ENCODE data around the gene PATZ1. TPM values are rescaled to one million over a fixed set of nuclear protein-coding genes. Genes with fewer than 3 reads are reported as not detected.

PATZ1 gene
- total and polyA plus RNA-seq, 2 of the 8 experiments (the other 6 are each of a cell fraction or from before 2014, with no cell fraction given): 62.1 to 70.9 TPM

DNA sequence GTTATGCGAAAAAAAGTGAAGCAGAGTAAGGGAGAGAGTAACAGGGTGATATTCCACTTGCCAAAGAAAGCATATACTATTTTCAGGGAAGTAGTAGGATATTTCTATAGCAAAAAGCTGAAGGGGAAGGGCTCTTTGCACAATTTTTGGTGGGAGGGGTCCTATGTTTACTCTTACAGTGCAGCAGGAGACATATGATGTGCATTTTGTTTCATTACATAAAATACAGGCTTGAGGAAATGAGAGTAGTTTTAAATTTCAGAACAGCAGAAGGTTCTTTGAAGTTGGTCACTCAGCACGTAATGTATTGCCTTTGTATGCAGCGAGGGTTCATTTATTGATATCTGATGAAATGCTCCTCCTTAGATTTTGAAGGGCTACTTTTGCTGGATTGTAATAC is 50.8 kb downstream of the PATZ1 start:
- no peak overlapping the region for H4K5ac ChIP-seq (ENCODE audit: insufficient read length, low read depth, low read length)
- DNase-seq (ENCODE audit: low read depth in 1 of 2, low spot score in 2 of 2) (no peak), FAIRE-seq (no peak)
- no peaks in the 10 kb centered on the region for H3K79me2 ChIP-seq (ENCODE audit: control insufficient read depth in 1 of 2, insufficient read depth in 2 of 2, low read length in 2 of 2)
- no peak overlapping the region for H2AFZ ChIP-seq (ENCODE audit: low read length)
- no peak overlapping the region for H3K23ac ChIP-seq (ENCODE audit: insufficient read length)
- H4K20me1 ChIP-seq (replicated peaks in 1 of 2; ENCODE audit: control insufficient read depth in 1 of 2, insufficient read depth in 2 of 2, low read length in 2 of 2): no peaks in the 10 kb centered on the region
- no peak overlapping the region for H2BK12ac ChIP-seq (ENCODE audit: low read depth, low read length)
- no peak overlapping the region for H3K27ac ChIP-seq (ENCODE audit: low read depth, low read length)
- H3K18ac ChIP-seq (ENCODE audit: extremely low read depth, low read length): no peak overlapping the region
- H3K23me2 ChIP-seq (ENCODE audit: low read depth, low read length): peaks cover 7% of the 10 kb centered on the region
- peaks cover 0 to 14% (median 5%) of the 10 kb centered on the region in 4 experiments; a peak in 4 of 7 replicates for H3K4me1 ChIP-seq (replicated peaks in 1 of 4; ENCODE audit: control insufficient read depth in 3 of 4, insufficient read depth in 4 of 4, low read length in 3 of 4)
- no peak overlapping the region for H3K14ac ChIP-seq (ENCODE audit: insufficient read length)
- H4K8ac ChIP-seq (ENCODE audit: extremely low read depth, insufficient read depth, low read length): no peak overlapping the region
- ChIA-PET POLR2A (ENCODE audit: partially characterized antibody) (no interaction called here), CTCF (ENCODE audit: partially characterized antibody) (interaction anchor here (1.2 to 2.2 kb wide), 2 partner anchors 12 to 38 kb away, joined by 3 to 8 read pairs; no protein-coding TSS in a partner anchor)
- no peak overlapping the region for H3K4me2 ChIP-seq (ENCODE audit: insufficient read depth in 1 of 2, low read depth in 2 of 2, low read length in 2 of 2)
- no peak overlapping the region for H3K4me3 ChIP-seq (ENCODE audit: extremely low read depth in 1 of 4, insufficient read depth in 2 of 4, low read depth in 3 of 4, low read length in 4 of 4)
- H2AK5ac ChIP-seq (ENCODE audit: low read depth, low read length): no peak overlapping the region
- no peaks in the 10 kb centered on the region for H3K9me3 ChIP-seq (ENCODE audit: insufficient read depth in 2 of 2, low read depth in 1 of 2, low read length in 1 of 2)
- H2BK15ac ChIP-seq (ENCODE audit: low read length): no peak overlapping the region
- H3K79me1 ChIP-seq (ENCODE audit: low read depth, low read length): no peaks in the 10 kb centered on the region
- 92% methylated on average over 3 of the region's 3 CpGs; no CpG with 5 or more reads in 1 of the 2 experiments for WGBS, 2 experiments (ENCODE audit: extremely low coverage in 1 of 2, insufficient coverage in 1 of 2, insufficient read length in 1 of 2, insufficient replicate concordance in 2 of 2, low coverage in 1 of 2, low lambda C conversion rate in 2 of 2, missing lambda C conversion rate in 1 of 2)
- H2BK120ac ChIP-seq (replicated peaks; ENCODE audit: low read depth, low read length): no peak overlapping the region
- no peak overlapping the region for H3K56ac ChIP-seq (replicated peaks; ENCODE audit: insufficient read length, low read depth, low read length)
- no peak overlapping the region for H2BK20ac ChIP-seq (ENCODE audit: low read length)
- H3K27me3 ChIP-seq (replicated peaks in 1 of 4; ENCODE audit: control insufficient read depth in 3 of 4, extremely low read depth in 1 of 4, insufficient read depth in 3 of 4, low read length in 3 of 4): peaks cover 4 to 16% (median 11%) of the 10 kb centered on the region in 4 experiments; a peak in 6 of 7 replicates
- no peak overlapping the region for H3K4ac ChIP-seq (replicated peaks; ENCODE audit: insufficient read length, low read depth, low read length)
- no peak overlapping the region for H2BK5ac ChIP-seq (ENCODE audit: low read depth, low read length)
- no peak overlapping the region for H3K9ac ChIP-seq (replicated peaks in 1 of 4; ENCODE audit: extremely low read depth in 1 of 4, low read depth in 3 of 4, low read length in 3 of 4)
- H4K91ac ChIP-seq (replicated peaks; ENCODE audit: insufficient read length, low read length): no peak overlapping the region
- H3K36me3 ChIP-seq (ENCODE audit: control insufficient read depth in 2 of 4, insufficient read depth in 4 of 4, low read length in 3 of 4): no peaks in the 10 kb centered on the region
- no peak for TF ChIP-seq BACH1 (IDR thresholded peaks at IDR 0.05; ENCODE audit: low read length)
- no peak for TF ChIP-seq CBX5 (IDR thresholded peaks at IDR 0.05; ENCODE audit: low read depth, low read length)
- TF ChIP-seq, protein P1, sequence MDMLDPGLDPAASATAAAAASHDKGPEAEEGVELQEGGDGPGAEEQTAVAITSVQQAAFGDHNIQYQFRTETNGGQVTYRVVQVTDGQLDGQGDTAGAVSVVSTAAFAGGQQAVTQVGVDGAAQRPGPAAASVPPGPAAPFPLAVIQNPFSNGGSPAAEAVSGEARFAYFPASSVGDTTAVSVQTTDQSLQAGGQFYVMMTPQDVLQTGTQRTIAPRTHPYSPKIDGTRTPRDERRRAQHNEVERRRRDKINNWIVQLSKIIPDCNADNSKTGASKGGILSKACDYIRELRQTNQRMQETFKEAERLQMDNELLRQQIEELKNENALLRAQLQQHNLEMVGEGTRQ (IDR thresholded peaks at IDR 0.05; ENCODE audit: low read length): no peak
- TF ChIP-seq YY1 (IDR thresholded peaks at IDR 0.05; ENCODE audit: low read depth, low read length): no peak
- TF ChIP-seq RAD21 (IDR thresholded peaks at IDR 0.05 in 1 of 2, conservative IDR thresholded peaks at IDR 0.05 in 1 of 2; ENCODE audit: low read depth in 2 of 2, low read length in 2 of 2): no peak
- no peak for TF ChIP-seq SAP30 (IDR thresholded peaks at IDR 0.05; ENCODE audit: insufficient read depth, insufficient replicate concordance, low read length)
- TF ChIP-seq GTF2F1 (IDR thresholded peaks at IDR 0.05; ENCODE audit: borderline replicate concordance, low read depth, low read length): no peak
- no peak for TF ChIP-seq NANOG (IDR thresholded peaks at IDR 0.05; ENCODE audit: insufficient read depth, low read depth, low read length, poor library complexity, severe bottlenecking)
- no peak for TF ChIP-seq RFX5 (IDR thresholded peaks at IDR 0.05; ENCODE audit: borderline replicate concordance, low read depth, low read length)
- no peak for TF ChIP-seq RBBP5 (IDR thresholded peaks at IDR 0.05; ENCODE audit: borderline replicate concordance, low read depth, low read length)
- TF ChIP-seq SP4 (IDR thresholded peaks at IDR 0.05; ENCODE audit: low read length): no peak
- no peak for TF ChIP-seq FOSL1 (IDR thresholded peaks at IDR 0.05; ENCODE audit: insufficient read depth, low read depth, low read length)
- TF ChIP-seq ZNF274 (IDR thresholded peaks at IDR 0.05; ENCODE audit: borderline replicate concordance, extremely low read depth, low read length): no peak
